ENCODE data around the gene FBLL1.
"Not testable (repeated sequence)": the region's sequence is repeated elsewhere in the genome, so short reads cannot be mapped to it uniquely, and the experiment has no call there.

DNA sequence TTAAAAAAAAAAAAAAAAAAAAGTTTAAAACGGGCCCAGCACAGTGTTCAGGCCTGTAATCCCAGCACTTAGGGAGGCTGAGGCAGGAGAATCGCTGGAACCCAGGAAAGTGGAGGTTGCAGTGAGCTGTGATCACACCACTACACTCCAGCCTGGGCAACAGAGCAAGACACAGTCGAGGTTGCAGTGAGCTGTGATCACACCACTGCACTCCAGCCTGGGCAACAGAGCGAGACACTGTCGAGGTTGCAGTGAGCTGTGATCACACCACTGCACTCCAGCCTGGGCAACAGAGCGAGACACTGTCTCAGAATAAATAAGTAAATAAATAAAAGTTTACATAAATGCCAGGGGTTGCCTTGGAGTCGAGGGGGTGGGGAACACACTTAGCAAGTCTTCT is 5.2 kb downstream of the FBLL1 start:
- TF ChIP-seq, protein P1, sequence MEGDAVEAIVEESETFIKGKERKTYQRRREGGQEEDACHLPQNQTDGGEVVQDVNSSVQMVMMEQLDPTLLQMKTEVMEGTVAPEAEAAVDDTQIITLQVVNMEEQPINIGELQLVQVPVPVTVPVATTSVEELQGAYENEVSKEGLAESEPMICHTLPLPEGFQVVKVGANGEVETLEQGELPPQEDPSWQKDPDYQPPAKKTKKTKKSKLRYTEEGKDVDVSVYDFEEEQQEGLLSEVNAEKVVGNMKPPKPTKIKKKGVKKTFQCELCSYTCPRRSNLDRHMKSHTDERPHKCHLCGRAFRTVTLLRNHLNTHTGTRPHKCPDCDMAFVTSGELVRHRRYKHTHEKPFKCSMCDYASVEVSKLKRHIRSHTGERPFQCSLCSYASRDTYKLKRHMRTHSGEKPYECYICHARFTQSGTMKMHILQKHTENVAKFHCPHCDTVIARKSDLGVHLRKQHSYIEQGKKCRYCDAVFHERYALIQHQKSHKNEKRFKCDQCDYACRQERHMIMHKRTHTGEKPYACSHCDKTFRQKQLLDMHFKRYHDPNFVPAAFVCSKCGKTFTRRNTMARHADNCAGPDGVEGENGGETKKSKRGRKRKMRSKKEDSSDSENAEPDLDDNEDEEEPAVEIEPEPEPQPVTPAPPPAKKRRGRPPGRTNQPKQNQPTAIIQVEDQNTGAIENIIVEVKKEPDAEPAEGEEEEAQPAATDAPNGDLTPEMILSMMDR (IDR thresholded peaks at IDR 0.05; ENCODE audit: low read depth, low read length) = not testable (repeated sequence)
- TF ChIP-seq POLR2A (IDR thresholded peaks at IDR 0.05; ENCODE audit: extremely low read depth, insufficient read length) = not testable (repeated sequence)

Measured in NB4 (cell line).